HG03520 (cell line): ENCODE data around the gene OR1A2.
"Not testable (repeated sequence)": the region's sequence is repeated elsewhere in the genome, so short reads cannot be mapped to it uniquely, and the experiment has no call there.

Experiments
- ATAC-seq: cut with Tn5 transposase; IDR thresholded peaks from one replicate; pipeline ENCODE4 v1.9.1; 2021; ENCODE audit warnings: mild to moderate bottlenecking, moderate library complexity; ENCODE audit not compliant: unreplicated experiment

OR1A2 gene

GRCh38 chr17:3197219-3197618 is at the start of gene OR1A2:
OR1A2 (plus strand) TSS chr17:3197519; CDS start chr17:3197519, 0 bp downstream.
- no peak for ATAC-seq

- ATAC-seq = no peak
Measured at GRCh38 chr17:3157218-3157617, 40.1 kb upstream of the OR1A2 start.

- no peak for ATAC-seq
Measured at GRCh38 chr17:3167574-3167973, 29.7 kb upstream of the OR1A2 start.

- ATAC-seq = no peak
Measured at GRCh38 chr17:3189961-3190360, 7.4 kb upstream of the OR1A2 start.

- no peak for ATAC-seq
Measured at GRCh38 chr17:3207367-3207766, 10.0 kb downstream of the OR1A2 start, which contains the start of gene OR1A1. OR1A1 (plus strand) TSS chr17:3207667; CDS start chr17:3215621, 7,954 bp downstream.

- no peak for ATAC-seq
Measured at GRCh38 chr17:3208484-3208883, 11.2 kb downstream of the OR1A2 start.

GRCh38 chr17:3213001-3213400 is 15.7 kb downstream of the OR1A2 start:
- no peak for ATAC-seq

- ATAC-seq = no peak
Measured at GRCh38 chr17:3213587-3213986, 16.3 kb downstream of the OR1A2 start.

GRCh38 chr17:3219978-3220377 is 22.7 kb downstream of the OR1A2 start:
- ATAC-seq = not testable (repeated sequence)

- no peak for ATAC-seq
Measured at GRCh38 chr17:3221850-3222249, 24.5 kb downstream of the OR1A2 start.

GRCh38 chr17:3222505-3222904 is 25.2 kb downstream of the OR1A2 start:
- no peak for ATAC-seq

- ATAC-seq = not testable (repeated sequence)
Measured at GRCh38 chr17:3224721-3225352, 27.5 kb downstream of the OR1A2 start.

- not testable (repeated sequence) for ATAC-seq
Measured at GRCh38 chr17:3232300-3232699, 35.0 kb downstream of the OR1A2 start.

- not testable (repeated sequence) for ATAC-seq
Measured at GRCh38 chr17:3238685-3239084, 41.4 kb downstream of the OR1A2 start.

- not testable (repeated sequence) for ATAC-seq
Measured at GRCh38 chr17:3241044-3241443, 43.7 kb downstream of the OR1A2 start.

- ATAC-seq = not testable (repeated sequence)
Measured at GRCh38 chr17:3244841-3245240, 47.5 kb downstream of the OR1A2 start.
